HG03432 (cell line): ENCODE data around the gene PSD.
"Not testable (repeated sequence)": the region's sequence is repeated elsewhere in the genome, so short reads cannot be mapped to it uniquely, and the experiment has no call there.

Source experiments
- ATAC-seq: cut with Tn5 transposase; IDR thresholded peaks from one replicate; pipeline ENCODE4 v1.9.1; 2021; ENCODE audit warnings: mild to moderate bottlenecking, moderate library complexity; ENCODE audit not compliant: unreplicated experiment

PSD gene

GRCh38 chr10:102418622-102419268, at the start of gene PSD:
Gene PSD, minus strand, starts transcription at chr10:102418785. Its CDS starts 1,747 bp downstream, at chr10:102417038.
- ATAC-seq, result no peak

- no peak for ATAC-seq
Measured at GRCh38 chr10:102467971-102468438, 49.4 kb upstream of the PSD start.

GRCh38 chr10:102467318-102467717, 48.7 kb upstream of the PSD start:
- no peak for ATAC-seq

GRCh38 chr10:102465466-102465865, 46.9 kb upstream of the PSD start:
- ATAC-seq, result no peak

- no peak for ATAC-seq
Measured at GRCh38 chr10:102463983-102464382, 45.4 kb upstream of the PSD start.

GRCh38 chr10:102462512-102463054, 44.0 kb upstream of the PSD start:
- ATAC-seq, result no peak

GRCh38 chr10:102461187-102462054, 42.8 kb upstream of the PSD start:
- ATAC-seq, result peak; percentile 87

GRCh38 chr10:102460836-102461186, 42.2 kb upstream of the PSD start:
- ATAC-seq, result peak; percentile 40

GRCh38 chr10:102458656-102459055, 40.1 kb upstream of the PSD start:
- no peak for ATAC-seq

- ATAC-seq, result no peak
Measured at GRCh38 chr10:102457591-102458150, 39.1 kb upstream of the PSD start.

- ATAC-seq, result no peak
Measured at GRCh38 chr10:102455893-102456471, 37.4 kb upstream of the PSD start.

GRCh38 chr10:102454662-102455487, 36.3 kb upstream of the PSD start:
- ATAC-seq, result not testable (repeated sequence)

- no peak for ATAC-seq
Measured at GRCh38 chr10:102453502-102453901, 34.9 kb upstream of the PSD start.

GRCh38 chr10:102452672-102453340, 34.2 kb upstream of the PSD start:
- ATAC-seq, result no peak

- no peak for ATAC-seq
Measured at GRCh38 chr10:102451105-102451969, 32.8 kb upstream of the PSD start, which contains the start of gene C10orf95. Gene C10orf95, minus strand, starts transcription at chr10:102451543. Its CDS starts 450 bp downstream, at chr10:102451093.

- peak; percentile 79 for ATAC-seq
Measured at GRCh38 chr10:102450374-102451104, 32.0 kb upstream of the PSD start.

- no peak for ATAC-seq
Measured at GRCh38 chr10:102450124-102450373, 31.5 kb upstream of the PSD start.
